C4-2B (cell line): ENCODE data around the gene NCF1.
"Not testable (repeated sequence)": the region's sequence is repeated elsewhere in the genome, so short reads cannot be mapped to it uniquely, and the experiment has no call there.

ENCODE experiments used
- CTCF ChIP-seq: fragments of 450-650 bp; conservative IDR thresholded peaks from 2 replicates; pipeline ENCODE4 v1.5.1; 2017; ENCODE audit warnings: mild to moderate bottlenecking
- ZFX ChIP-seq: fragments of 450-650 bp; IDR thresholded peaks from 2 replicates; pipeline ENCODE4 v1.6.1; 2017

DNA sequence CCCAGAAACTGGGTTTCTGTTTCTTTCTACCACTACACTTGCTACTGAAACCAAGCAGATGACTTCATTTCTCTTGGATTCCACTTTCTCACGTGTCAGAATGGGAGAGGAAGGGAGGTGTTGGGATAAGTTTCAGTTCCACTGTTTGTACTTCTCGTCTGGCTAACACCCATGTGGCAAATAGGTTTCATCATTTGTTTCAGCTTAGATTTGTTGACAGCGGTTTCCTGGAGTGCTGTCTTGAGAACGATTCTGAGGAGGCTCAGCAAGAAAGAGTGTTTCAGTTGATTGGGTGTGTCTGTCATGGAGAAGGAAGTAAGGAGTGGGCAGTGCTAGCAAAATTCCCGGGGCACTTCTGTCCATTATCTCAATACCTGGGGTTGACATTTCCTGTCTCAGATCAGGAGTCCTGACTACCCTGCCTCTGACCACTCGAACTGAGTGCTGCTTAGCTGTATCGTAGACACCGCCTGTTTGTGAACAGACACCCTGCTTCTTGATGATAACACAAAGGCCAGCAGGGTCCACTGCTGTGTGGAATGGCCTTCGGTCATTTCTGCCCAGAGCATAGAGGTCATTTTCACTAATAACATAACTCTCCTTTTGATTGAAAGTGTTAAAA, 29.8 kb upstream of the NCF1 start:
- TF ChIP-seq CTCF, ZFX: not testable (repeated sequence)
